GM12892 (cell line): ENCODE data around the gene HHAT.

ENCODE experiments used
- POLR2A ChIP-seq: IDR thresholded peaks from 2 replicates; pipeline ENCODE4 v1.6.1; 2011; ENCODE audit warnings: low read depth, low read length, control low read depth
- POLR2AphosphoS5 ChIP-seq: IDR thresholded peaks from 2 replicates; pipeline ENCODE4 v1.6.1; 2011; ENCODE audit warnings: low read depth, low read length, control low read depth
- TAF1 ChIP-seq: IDR thresholded peaks from 2 replicates; pipeline ENCODE4 v1.6.1; 2011; ENCODE audit warnings: low read depth, mild to moderate bottlenecking, control low read depth, low read length, borderline replicate concordance

DNA sequence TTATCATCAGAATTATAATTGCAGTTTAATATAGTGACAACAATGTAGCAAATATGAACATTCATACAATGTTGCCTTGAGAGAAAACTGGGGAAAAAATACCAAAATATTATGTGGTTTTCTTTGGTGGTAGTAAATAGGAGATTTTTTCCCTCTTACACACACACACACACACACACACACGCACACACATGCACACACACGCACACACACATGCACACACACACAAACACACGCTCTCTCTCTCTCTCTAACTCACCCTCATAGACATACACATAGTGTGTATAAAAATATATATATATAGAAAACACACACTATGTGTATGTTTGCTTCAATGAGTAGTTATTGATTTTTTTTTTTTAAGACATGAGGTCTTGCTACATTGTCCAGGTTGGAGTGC is 211.6 kb downstream of the HHAT start:
- TF ChIP-seq POLR2AphosphoS5 (no peak), TAF1 (no peak), POLR2A (no peak)
